T1000 (cell line): ENCODE measurements around the gene FLT1.

Experiments used
- DNase-seq: peaks from one replicate; lab custom pipeline; 2025; ENCODE audit warnings: mixed read lengths; lab: John Stamatoyannopoulos, UW

Gene FLT1

DNA sequence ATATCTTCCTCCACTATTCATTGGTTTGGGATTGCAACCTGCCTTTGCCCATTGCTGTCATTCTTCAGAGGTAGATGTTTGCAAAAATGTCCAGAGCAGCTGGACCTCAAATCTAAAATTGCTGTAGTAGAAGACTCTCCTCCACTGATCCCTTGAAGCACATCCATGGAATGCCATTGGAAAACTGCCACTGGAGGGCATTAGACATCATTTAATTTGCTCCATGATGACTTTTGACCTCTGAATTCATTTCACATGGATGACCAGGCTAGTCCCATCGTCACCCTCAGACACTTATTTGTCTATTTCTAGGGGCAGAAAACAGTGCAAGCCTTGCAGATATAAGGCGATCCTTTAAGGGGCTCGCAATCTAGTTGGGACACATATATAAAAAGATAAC is 33.9 kb upstream of the FLT1 start:
- no peak for DNase-seq

- DNase-seq, result no peak
Observed at GRCh38 chr13:28528388-28528787, 33.5 kb upstream of the FLT1 start.

- no peak for DNase-seq
Observed at GRCh38 chr13:28527629-28528028, 32.7 kb upstream of the FLT1 start.

DNA sequence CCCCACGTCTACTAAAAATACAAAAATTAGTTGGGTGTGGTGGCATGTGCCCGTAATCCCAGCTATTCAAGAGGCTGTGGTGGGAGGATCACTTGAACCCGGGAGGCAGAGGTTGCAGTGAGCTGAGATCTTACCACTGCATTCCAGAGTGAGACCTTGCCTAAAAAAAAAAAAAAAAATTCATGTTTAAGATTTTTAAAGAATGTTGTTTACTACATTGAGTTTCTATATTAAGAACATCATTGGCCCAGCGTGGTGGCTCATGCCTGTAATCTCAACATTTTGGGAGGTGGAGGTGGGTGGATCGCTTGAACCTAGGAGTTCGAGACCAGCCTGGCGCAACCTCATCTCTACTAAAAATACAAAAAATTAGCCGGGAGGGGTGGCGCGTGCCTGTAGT is 31.9 kb upstream of the FLT1 start:
- no peak for DNase-seq

GRCh38 chr13:28522871-28523270 is 27.9 kb upstream of the FLT1 start:
- DNase-seq, result no peak

- DNase-seq, result no peak
Observed at GRCh38 chr13:28513745-28514144, 18.8 kb upstream of the FLT1 start.

GRCh38 chr13:28510542-28510941 is 15.6 kb upstream of the FLT1 start:
- no peak for DNase-seq

GRCh38 chr13:28510066-28510465 is 15.1 kb upstream of the FLT1 start:
- no peak for DNase-seq

DNA sequence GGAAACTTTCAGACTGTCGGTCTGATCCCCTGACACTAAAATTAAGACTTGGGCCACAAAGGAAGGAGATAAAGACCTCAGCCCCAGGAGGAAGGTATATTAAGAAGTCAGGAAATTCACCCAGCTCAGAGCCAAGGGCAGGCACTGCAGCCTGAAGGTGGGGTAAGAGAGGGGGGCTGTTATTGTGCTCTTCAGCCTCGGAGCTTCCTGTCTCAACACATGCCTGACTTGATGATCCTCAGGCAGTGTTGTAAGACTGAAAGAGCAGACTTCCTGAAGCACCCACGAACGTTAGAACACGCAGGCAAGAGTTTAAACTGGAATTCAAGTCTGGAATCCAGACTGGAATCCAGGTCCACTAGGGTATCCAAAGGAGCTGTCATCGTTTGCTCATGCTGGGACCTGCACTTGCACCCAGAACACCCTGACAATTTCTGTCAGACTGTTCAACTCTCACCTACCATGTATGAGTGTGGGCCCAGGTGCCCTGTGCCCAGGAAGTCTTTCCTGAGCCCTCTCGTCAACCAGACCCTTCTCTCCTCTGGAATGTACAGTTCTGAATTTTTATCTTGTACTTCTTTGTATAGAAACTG is 10.7 kb upstream of the FLT1 start:
- DNase-seq, result no peak

DNA sequence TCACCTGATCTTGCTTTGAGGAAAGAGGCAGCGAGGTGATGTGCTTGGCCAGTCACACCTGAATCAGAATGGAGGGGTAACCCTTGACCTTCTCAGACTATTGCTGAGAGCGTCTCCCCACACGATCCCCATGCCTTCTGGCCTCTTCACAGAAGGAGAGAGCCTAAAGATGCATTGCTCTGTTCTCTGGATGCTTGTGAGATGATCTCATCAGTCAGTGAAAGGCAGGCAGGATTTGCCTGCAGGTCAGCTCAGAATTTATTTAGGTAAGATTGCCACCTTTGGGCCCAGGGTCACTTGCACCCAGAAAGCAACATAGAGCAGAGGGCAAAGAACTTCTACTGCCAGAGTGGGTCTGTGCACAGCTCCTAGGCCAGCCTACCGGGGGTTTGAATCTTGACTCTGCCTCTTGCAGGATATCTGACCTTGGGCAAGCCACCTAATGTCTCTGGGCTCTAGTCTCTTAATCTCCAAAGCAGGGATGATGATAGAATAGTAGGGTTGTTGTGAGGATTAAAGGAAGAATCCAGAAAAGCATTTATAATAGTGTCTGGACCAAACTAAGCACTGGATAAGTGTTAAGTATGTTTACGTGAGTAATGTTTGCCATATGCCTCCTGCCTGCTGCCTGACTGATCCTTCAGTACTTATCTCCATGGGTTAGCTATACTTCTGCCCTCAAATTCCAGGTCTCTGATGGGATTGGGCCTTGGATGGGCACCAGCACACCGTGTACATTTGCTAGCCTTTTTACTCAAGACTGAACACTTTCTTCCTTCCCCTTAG is 8.4 kb upstream of the FLT1 start:
- DNase-seq, result no peak

DNA sequence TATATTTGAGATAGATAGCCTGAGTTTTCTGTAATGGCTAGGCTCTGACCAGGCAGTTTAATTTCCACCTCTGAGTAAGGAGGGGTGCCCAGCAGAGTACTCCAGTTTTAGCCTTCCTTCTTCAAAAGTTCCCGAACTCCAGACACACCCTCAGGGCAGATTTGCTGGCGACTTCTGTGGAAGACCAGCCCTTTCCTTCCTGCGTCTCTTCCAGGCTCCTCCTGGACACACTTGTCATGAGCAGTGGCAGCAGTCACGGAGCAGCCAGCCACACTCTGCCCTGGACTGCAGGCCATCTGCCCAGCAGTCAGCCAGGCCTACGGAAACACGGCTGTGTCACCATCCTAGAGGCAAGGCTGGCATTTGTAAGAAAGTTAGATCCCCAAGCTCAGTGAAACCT is 6.6 kb upstream of the FLT1 start:
- DNase-seq, result no peak

GRCh38 chr13:28499609-28500008 is 4.7 kb upstream of the FLT1 start:
- DNase-seq, result no peak

DNA sequence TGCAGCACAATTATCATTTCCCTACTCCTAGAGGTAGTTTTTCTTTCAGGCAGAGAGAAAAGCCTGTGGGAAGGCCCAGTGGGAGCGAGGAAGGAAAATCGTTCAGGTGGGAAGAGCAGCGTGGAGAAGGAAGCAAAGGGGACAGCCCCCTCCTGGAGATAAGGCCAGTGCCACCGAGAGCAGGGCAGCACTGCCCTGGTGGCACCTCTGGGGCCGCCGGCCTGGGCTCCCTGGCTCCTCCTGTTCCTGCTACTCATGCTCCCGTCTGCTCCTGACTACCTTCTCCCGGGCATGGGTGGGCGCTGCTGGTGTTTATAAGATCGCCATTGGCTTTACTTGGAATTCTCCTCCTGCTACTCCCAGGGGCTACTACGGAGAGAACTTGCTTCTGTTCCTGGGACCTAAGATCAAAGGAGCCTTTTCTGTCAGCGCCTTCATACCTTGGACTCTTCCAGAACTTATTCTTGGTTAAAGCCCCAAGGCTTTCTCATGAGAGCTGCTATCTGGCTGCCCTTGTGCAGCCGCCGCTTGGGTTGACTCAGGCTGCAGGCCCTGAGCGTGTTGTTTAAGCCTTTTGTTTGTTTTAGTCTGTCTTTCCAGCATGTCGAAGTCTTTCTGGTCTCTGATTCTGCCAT is 3.7 kb upstream of the FLT1 start:
- DNase-seq, result no peak

GRCh38 chr13:28497143-28497876 is 2.4 kb upstream of the FLT1 start:
- DNase-seq, result no peak

- DNase-seq, result no peak
Observed at GRCh38 chr13:28496188-28496564, 1.2 kb upstream of the FLT1 start.

DNA sequence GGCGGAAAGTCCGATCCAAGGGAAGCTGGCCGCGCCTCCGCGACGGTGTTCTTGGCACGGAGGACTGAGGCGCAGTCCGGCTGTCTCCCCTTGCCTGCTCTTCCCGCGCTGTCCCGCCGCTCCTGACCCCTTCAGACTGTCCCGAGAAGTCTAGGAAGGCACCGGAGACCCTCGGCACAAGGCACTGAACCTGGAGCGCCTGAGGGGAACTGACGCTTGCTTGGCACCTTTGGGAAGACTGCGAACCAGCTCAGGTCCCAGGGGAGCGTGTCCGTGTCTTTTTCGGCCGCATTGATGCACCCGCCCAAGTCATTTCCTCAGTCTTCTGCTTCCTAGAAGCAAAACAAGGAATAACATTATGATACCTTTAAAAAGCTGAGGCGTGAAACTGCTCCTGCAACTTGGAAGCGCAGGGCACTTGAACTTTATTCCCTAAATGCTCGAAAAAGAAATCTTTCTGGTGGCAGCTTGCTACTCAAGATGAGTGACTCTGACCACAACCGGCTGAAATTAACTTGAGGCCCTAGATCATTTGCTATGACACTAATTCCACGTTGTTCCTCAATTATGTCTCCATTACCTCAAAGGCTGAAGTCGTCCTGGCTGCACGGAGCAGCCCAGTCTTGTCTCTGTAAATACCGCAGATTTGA is 735 bp upstream of the FLT1 start:
- DNase-seq, result no peak

DNA sequence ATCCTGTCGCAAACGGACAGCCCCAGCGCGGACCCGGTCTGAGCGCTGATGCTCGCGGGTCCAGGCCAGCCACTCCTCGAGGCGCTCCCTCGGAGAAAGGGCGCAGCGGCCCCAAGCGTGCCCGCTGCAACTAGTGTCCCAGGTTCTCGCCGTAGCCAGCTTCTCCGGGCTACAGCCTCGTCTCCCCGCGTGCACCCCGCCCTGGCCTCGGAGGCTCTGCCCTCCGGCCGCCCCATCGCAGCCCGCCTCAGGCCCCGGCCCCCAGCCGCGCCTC is 487 bp downstream of the FLT1 start:
- DNase-seq, result no peak

DNA sequence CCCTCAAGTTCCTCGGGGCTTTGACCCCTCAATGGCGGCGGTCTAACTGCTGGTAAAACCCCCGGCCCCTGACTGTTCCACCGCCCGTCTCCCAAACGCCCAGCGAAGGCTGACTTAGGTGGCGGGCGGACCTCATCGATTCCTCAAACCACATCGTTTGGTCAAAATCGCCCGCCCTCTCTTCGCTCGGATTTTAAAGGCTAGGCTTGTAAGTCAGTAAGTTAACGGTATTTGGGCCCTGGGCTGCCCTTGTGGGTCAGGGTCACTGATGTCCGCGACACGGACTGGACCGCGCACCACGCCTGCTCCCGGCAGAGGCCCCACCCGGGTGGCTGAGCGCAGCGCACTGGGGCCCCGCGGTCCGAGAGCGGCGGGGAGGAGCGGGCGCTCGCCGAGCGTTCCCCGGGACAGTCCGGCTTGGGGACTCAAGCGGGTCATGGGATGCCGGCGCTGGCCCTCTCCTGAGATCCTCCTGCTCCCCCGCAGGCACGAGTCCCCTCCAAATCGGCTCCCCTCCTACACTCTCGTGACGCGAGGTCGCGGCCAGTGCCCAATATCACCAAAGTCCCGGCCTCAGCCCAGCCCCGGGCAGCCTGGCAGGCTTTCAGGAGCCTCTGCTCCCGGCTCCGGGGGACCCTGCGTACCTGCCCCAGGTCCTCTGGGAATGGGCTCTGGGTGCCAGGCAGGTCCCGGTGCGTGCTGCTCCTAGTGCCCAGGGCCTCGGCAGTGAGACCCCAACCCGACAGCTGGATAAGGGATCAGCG is 1.0 kb downstream of the FLT1 start:
- no peak for DNase-seq

- no peak for DNase-seq
Observed at GRCh38 chr13:28492569-28493367, 2.2 kb downstream of the FLT1 start.

DNA sequence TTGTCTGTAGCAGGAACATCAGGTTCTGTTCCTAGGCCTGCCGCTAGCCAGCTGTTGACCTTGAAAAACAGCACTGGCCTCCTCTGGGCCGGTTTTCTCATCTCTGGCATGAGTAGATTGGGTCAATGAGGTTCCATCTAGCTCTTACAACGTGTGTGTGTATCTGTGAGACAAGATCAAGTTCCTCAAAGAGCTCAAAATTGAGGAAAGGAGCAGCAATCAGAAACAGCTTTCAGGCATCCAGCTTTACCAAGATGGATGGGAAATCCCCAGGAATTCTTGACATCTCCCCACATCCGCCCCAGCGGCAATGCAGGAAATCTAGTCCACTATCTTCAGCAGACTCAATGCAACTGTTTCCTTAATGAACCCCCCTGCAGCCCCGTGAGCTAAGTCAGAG is 4.9 kb downstream of the FLT1 start:
- no peak for DNase-seq

- DNase-seq, result no peak
Observed at GRCh38 chr13:28489524-28489931, 5.4 kb downstream of the FLT1 start.
